Kidney (tissue), 14 donors: ENCODE data around the gene CNNM3. TPM values are rescaled to one million over a fixed set of nuclear protein-coding genes. Genes with fewer than 3 reads are reported as not detected.
A peak's percentile ranks its signal among the peaks of the same experiment; 100 is the strongest.

Experiments used
- DNase-seq, 5 donors: peaks; one replicate each; pipeline ENCODE4 v3.0.0-alpha.2; 2013 to 2020
- FAIRE-seq: peaks from 2 replicates; lab custom pipeline; 2012; peaks lifted over from hg19 to GRCh38; lab: Jason Lieb, UNC
- H3K27ac ChIP-seq, 2 donors: one replicate each; pipeline ENCODE4 v1.7.0; 2013; ENCODE audit warnings: low read depth in 2 of 2, low read length in 2 of 2, inconsistent platforms in 1 of 2
- H3K27me3 ChIP-seq: one replicate; pipeline ENCODE4 v1.7.1; 2013; ENCODE audit warnings: low read length, inconsistent platforms; ENCODE audit not compliant: control insufficient read depth, insufficient read depth
- H3K36me3 ChIP-seq, 3 donors: one replicate each; pipeline versions ENCODE4 v1.7.0 to v1.7.1; 2013; ENCODE audit warnings: low read length in 3 of 3, control low read depth in 1 of 3, inconsistent platforms in 1 of 3; ENCODE audit not compliant: insufficient read depth in 3 of 3, control insufficient read depth in 2 of 3
- H3K4me1 ChIP-seq, 3 donors: one replicate each; pipeline versions ENCODE4 v1.7.0 to v1.7.1; 2013; ENCODE audit warnings: low read length in 3 of 3, inconsistent platforms in 1 of 3, low read depth in 1 of 3; ENCODE audit not compliant: control insufficient read depth in 2 of 3, insufficient read depth in 2 of 3
- H3K4me3 ChIP-seq, 3 donors: one replicate each; pipeline versions ENCODE4 v1.7.0 to v1.8.1; 2013; ENCODE audit warnings: low read length in 3 of 3, control low read depth in 1 of 3, inconsistent platforms in 1 of 3
- H3K9ac ChIP-seq, 3 donors: one replicate each; pipeline versions ENCODE4 v1.7.0 to v1.7.1; 2013; ENCODE audit warnings: low read length in 3 of 3, control low read depth in 1 of 3, inconsistent platforms in 1 of 3
- H3K9me3 ChIP-seq, 3 donors: one replicate each; pipeline versions ENCODE4 v1.7.0 to v1.7.1; 2013; ENCODE audit warnings: low read length in 3 of 3, control low read depth in 1 of 3, inconsistent platforms in 1 of 3; ENCODE audit not compliant: control insufficient read depth in 2 of 3, insufficient read depth in 1 of 3
- CTCF ChIP-seq: IDR thresholded peaks from 3 replicates; pipeline ENCODE4 v1.5.1; 2012; ENCODE audit warnings: mild to moderate bottlenecking, moderate library complexity, borderline replicate concordance; ENCODE audit not compliant: insufficient read depth; ENCODE audit errors: extremely low read depth
- intact Hi-C: fragments of 100-400 bp; cut with DNase I; formaldehyde crosslinking; loops from one replicate; pipeline ENCODE4 v1.11.1; 2022
- polyA plus RNA-seq: library from polyadenylated mRNA; stranded (reverse); fragments of 350-450 nt; fragmentation: Illumina TruSeq; extraction: RNeasy Lipid Tissue Mini Kit (QIAGEN cat#74804); gene quantifications from one replicate; pipeline ENCODE4 v1.2.3, GENCODE V29; 2014; ENCODE audit warnings: low read depth, low replicate concordance; ENCODE audit not compliant: insufficient read depth
- total RNA-seq: library from RNA; stranded (reverse); fragmentation: NEBNext Ultra II Directional; extraction: Animal tissue kit (Norgen Biotek cat#: 25700); gene quantifications from one replicate; pipeline ENCODE4 v1.2.1, GENCODE V29; 2021
- donor health status: control.
- donor health status: control.
- donor health status: control.
- donor health status: control.
- donor health status: control.
- donor health status: DM: yes; HTN: yes; CAD: no.
- donor health status: Normal renal cell carcinoma (clear cell type).

The CNNM3 gene
- total and polyA plus RNA-seq, 2 donors from 2014 or later: 6.9 to 26.1 TPM

- Histone ChIP-seq H3K4me3 (no peak overlapping the region), H3K27ac (no peak overlapping the region), H3K9ac (no peak overlapping the region), H3K36me3 (peaks cover 0 to 9% (median 2%) of the 10 kb centered on the region in 3 donors), H3K4me1 (peaks cover 0 to 6% (median 0%) of the 10 kb centered on the region in 3 donors), H3K9me3 (no peaks in the 10 kb centered on the region), H3K27me3 (no peaks in the 10 kb centered on the region)
- FAIRE-seq: no peak
- DNase-seq: peak in 1 of 5 donors; percentile 63
- intact Hi-C loops: no loop called here
- TF ChIP-seq CTCF: no peak
Observed at GRCh38 chr2:96841701-96842495, 25.8 kb downstream of the CNNM3 start.

GRCh38 chr2:96842600-96842999 lies 26.5 kb downstream of the CNNM3 start:
- Histone ChIP-seq H3K36me3 (peaks cover 0 to 11% (median 4%) of the 10 kb centered on the region in 3 donors), H3K4me1 (peaks cover 0 to 6% (median 0%) of the 10 kb centered on the region in 3 donors), H3K4me3 (no peak overlapping the region), H3K27me3 (no peaks in the 10 kb centered on the region), H3K27ac (no peak overlapping the region), H3K9me3 (no peaks in the 10 kb centered on the region), H3K9ac (no peak overlapping the region)
- intact Hi-C loops: no loop called here
- FAIRE-seq (no peak), DNase-seq (peak in 1 of 5 donors; percentile 63)
- no peak for TF ChIP-seq CTCF

GRCh38 chr2:96843538-96844268 lies 27.6 kb downstream of the CNNM3 start, which contains the start of gene ANKRD23:
Gene ANKRD23 (minus strand): TSS chr2:96844021. CDS start chr2:96843992, 29 bp downstream.
- TF ChIP-seq CTCF: no peak
- Histone ChIP-seq H3K9ac (no peak within 1 kb of the TSS), H3K9me3 (no peaks in the 10 kb centered on the region), H3K27me3 (no peaks in the 10 kb centered on the region), H3K36me3 (peaks cover 0 to 12% (median 8%) of the 10 kb centered on the region in 3 donors), H3K4me1 (peaks cover 0 to 6% (median 0%) of the 10 kb centered on the region in 3 donors), H3K27ac (no peak within 1 kb of the TSS), H3K4me3 (no peak within 1 kb of the TSS)
- intact Hi-C loops: no loop called here
- DNase-seq: no peak
- FAIRE-seq: no peak
